ENCODE data around the gene DRGX.

The DRGX gene

DNA sequence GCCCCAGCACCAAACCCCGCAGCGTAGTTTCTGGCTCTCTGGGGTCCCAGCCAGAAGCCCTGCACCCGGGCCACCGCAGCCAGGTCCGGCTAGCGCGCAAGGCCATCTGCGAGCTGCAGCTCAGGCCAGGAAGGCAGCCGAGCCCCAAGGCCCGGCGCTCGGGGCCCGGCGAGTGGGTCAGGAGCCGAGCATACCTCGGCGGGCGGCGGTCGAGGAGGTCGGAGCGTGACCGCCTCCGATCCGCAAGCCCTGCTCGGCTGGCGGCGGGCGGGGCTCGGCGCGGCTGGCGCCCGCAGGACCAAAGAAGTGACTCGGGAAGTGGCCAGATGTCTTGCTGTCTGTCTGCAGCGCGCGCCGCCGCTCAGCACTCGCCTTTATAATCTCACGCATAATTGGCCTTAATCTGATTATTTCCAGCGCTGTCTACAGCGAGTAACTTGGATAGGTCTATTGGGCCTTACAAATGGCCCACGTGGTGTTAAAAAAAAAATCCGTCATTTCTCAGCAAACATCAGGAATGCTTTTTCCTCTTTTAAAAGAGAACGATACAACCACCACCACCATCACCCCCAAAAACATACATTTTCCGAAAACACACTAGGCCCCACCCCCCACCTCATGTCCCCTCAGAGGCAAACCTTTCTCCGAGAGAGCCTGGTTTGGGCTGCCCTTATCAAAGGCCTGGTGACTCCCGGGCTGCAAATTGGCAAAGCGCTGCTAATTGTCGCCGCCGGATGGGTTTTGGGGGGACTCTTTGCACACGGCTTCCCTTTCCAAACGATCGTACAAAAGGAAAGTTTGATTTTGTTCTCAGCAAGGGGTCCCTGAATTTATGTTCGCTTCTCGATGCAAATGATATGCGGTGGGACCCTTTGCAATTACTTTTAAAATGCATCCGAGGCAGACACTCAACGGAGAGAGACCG, at the start of gene DRGX:
Gene DRGX (minus strand): TSS at position 349 of the 925 bp plus-strand sequence. CDS start 649 bp downstream, outside the sequence.
- DNase-seq, result no peak

DNA sequence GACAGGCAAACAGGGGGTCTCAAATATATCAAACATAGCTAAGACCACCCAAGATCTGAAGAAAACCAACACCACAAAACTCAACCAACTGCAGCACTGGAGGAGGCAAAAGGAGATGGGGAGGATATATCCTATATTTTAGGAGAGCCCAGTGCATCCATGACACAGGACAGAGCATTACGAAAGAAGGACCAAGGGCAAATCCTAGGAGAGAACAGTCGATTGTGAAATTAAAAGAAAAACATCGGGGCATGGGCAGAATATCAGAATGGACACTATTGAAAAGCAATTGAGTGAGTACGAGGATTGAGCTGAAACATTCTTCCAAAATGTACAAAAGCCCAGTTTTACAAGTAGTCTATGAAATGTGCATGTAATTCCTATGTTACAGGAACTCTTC, 48.5 kb upstream of the DRGX start:
- no peak for DNase-seq

DNA sequence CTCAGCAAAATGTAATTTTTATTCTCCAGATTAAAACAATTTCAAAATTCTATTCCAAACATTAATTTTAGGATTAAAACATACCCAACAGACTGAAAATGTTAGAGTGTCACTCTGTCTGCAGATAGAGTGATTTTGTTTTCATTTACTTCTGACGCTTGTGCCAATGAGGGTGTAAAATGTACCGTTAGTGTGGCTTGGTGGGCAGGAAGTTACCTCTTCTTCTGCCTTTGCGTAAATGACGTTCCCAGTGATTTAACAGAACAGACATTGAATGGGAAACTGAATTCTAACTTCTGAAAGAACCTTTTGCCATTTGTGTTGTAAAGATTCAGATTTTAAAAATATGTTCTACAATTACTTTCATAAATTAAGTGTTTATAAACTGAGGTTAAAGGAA, 47.0 kb upstream of the DRGX start:
- DNase-seq, result no peak

GRCh38 chr10:49441488-49442476, 45.9 kb upstream of the DRGX start:
- DNase-seq, result no peak

DNA sequence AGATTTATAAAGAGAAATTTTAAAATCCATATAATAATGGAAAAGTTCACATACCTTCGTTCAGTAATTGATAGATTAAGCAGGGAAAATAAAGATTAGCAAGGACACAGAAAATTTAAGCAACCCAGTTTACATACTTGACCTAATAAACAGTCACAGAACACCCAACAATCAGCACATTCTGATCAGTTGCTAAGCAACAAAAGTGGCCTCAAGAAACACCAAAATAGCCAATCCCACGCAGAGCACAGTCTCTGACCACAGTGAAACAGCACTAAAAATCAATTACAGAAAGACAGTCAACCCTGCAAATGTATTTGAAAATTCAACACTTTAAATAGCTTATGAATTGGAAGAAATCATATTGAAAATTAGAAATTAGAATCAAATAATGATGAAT, 39.3 kb upstream of the DRGX start:
- no peak for DNase-seq

GRCh38 chr10:49433069-49433468, 37.2 kb upstream of the DRGX start:
- DNase-seq, result no peak

DNA sequence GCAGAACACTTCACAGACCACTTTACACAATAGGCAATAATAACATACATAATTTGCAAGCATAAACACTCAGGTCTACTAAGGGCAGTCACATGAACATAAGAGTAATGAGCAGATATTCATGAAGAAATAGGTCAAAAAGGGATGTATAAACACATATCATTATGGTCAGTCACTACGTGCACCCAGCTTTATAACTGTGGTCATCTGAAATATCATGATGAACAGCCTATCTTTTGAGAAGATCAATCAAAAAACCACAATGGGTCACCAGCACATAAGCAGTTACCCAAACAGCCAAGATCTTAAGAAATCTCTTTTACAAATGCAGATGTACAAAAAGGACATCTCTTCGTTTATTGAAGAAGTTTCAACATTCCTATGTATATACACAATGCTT, 35.5 kb upstream of the DRGX start:
- no peak for DNase-seq

DNA sequence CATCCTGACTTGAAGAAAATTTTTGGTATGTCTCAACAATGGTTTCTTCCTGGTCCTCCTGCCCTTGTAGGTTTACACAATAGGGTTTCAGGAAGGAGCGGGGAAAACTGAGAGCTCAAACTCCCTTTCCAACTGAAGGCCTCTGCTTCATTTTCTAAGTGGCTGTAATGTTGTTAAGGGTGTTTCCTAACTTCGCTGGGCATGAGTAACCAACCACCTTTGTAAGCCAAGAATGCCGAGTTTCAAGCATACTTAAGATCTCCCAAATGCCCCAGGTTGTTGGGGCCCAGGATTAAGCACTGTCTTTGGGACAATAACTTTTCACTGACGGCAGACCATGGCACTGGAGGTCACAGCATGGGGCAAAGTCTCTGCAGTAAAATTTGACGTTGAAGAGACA, 33.6 kb upstream of the DRGX start:
- no peak for DNase-seq

- DNase-seq, result no peak
These were observed 30.8 kb upstream of the DRGX start for GRCh38 chr10:49426490-49427360.

GRCh38 chr10:49419005-49419404, 23.1 kb upstream of the DRGX start:
- no peak for DNase-seq

- no peak for DNase-seq
These were observed 22.4 kb upstream of the DRGX start for GRCh38 chr10:49418328-49418727.

DNA sequence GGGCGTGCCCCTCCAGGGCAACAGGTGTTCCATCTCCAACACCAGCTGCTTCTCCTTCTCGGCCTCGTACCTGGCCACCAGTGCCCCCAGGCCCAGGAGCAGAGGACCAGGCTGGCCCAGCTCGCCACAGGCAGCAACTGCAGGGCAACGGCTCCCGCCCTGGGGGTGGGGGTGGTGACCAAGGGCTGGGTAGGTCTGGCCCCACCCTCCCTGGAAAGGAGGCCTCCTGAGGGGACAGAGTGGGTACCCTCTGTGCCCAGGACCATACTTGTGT, 22.1 kb upstream of the DRGX start:
- no peak for DNase-seq

GRCh38 chr10:49417311-49418052, 21.6 kb upstream of the DRGX start:
- no peak for DNase-seq

GRCh38 chr10:49415846-49416245, 20.0 kb upstream of the DRGX start:
- DNase-seq, result no peak

DNA sequence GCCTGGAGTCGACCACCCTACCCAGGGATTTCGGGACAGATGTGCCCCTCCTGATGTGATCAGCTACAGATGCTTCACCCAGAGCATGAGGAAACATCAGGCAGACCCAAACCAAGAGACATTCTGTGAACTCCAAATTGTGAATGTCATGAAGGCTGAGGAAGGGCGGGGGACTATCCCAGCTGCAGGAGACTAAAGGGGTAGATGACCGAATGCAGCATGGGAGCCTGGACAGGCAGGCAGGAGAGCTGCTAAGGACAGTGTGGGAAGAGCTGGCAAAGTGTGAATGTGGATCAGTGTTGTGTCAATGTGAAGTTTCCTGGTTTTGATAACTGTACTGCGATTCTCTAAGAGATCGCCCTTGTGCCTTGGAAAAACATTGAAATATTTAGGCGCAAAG, 19.2 kb upstream of the DRGX start:
- DNase-seq, result no peak

GRCh38 chr10:49414496-49414895, 18.6 kb upstream of the DRGX start:
- DNase-seq, result no peak

DNA sequence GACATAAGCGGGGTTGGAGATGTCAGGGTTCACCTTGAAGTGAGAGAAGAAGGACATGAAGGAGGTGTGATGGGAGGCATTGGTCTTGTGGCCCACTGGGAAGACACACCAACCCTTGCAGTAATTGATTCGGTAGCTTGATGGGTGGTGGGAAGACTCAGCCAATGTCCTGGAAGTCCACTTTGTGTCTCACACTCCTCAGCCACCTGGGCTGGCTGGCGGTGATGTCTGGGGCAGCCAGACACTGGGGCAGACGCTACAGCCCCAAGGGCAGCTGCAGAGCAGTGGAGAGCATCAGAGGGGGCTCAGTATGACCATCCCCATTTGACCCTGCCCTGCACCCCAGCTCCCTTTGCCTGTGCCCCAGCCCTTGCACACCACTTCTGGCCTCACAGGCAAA, 16.7 kb upstream of the DRGX start:
- DNase-seq, result no peak

DNA sequence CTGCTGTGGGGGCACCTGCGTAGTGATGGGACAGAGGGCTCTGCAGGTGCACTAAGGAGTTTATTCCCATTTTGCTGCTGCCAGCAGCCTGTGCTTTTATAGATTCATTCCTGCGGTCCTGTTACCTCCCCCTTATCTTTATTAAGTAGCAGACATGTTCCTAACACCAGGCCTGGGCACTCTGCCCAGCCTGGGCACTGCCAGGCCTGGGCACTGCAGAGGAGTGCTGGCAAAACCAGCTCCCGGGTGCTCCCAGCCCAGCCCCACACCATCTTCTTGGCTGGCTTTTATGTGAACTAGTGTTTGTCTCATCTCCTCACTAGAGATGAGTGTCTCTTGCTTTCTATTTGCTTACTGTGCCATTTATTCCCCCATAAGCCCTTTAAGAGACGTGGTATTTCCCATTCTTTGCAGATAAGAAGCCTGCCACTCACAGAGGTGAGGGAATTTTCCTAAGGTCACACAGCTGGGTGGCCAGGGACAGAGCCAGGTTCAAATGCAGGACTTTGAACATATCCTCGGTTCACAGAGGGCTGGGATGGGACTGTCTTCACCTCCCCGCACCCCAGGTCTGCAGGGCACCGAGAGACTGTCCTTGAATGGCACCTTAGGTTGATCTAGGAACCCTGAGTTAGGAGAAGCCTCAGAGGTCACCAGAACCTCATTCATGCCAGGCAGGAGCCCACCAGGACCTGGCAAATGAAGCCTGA, 14.6 kb upstream of the DRGX start:
- DNase-seq, result no peak

GRCh38 chr10:49409755-49410154, 13.9 kb upstream of the DRGX start:
- DNase-seq, result no peak

GRCh38 chr10:49408519-49409306, 12.8 kb upstream of the DRGX start:
- DNase-seq, result no peak
